AG08395 (cell line): ENCODE data around the gene C2orf69.
"Not testable (repeated sequence)": the region's sequence is repeated elsewhere in the genome, so short reads cannot be mapped to it uniquely, and the experiment has no call there.

Source experiments
- DNase-seq: peaks from one replicate; pipeline ENCODE4 v3.0.0; 2012; ENCODE audit warnings: mixed read lengths, low spot score

Gene C2orf69, protein sequence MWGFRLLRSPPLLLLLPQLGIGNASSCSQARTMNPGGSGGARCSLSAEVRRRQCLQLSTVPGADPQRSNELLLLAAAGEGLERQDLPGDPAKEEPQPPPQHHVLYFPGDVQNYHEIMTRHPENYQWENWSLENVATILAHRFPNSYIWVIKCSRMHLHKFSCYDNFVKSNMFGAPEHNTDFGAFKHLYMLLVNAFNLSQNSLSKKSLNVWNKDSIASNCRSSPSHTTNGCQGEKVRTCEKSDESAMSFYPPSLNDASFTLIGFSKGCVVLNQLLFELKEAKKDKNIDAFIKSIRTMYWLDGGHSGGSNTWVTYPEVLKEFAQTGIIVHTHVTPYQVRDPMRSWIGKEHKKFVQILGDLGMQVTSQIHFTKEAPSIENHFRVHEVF

DNA sequence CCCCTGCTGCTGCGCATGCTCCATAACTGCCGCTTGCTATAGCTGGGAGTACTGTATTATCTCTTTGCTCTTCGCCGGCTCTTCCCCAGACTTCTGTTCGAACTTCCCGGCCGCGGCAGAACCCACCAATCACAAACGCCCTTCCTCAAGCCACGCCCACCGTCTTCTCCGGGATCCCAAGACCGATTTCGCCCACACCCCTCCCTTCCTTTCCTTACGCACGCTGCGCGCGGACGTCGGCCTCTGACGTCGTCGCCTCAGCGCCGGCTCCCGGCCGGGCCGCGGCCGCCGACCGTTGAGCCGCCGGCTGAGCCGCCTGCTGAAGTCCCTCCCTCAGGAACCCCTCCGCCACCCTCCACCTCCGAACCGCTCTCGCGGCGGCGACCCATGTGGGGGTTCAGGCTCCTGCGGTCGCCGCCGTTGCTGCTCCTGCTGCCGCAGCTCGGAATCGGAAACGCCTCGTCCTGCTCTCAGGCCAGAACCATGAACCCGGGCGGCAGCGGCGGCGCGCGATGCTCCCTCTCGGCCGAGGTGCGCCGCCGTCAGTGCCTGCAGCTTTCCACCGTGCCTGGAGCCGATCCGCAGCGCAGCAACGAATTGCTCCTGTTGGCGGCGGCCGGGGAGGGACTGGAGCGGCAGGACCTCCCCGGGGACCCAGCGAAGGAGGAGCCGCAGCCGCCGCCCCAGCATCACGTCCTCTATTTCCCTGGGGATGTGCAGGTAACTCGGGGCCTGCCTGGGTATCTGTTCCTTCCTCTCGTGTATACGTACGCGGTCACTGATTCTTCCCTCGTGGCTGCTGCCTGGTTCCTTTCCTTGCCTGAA is at the start of gene C2orf69:
TSS of gene C2orf69 (plus strand) at position 242 of the 825 bp plus-strand sequence. CDS start at position 388, 146 bp downstream.
- peak; percentile 98 for DNase-seq

DNA sequence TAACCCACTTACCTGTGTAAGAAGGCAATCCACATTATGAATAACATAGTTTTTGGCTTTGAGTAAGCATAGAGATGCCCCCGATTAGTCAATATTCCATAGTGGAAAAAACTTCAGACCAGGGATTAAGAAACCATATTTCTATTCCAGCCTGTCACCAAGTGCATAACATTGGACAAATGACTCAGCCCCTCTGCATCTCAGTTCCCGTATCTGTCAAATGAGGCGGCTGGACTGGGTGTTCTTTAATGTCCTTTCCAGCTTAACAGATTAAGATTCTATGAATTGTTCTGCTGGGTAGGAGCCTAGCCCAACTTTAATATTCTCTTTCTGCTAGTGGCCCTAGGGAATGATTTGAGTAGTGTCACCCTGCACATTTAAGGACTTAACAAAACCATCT is 48.3 kb upstream of the C2orf69 start:
- peak; percentile 3 for DNase-seq

DNA sequence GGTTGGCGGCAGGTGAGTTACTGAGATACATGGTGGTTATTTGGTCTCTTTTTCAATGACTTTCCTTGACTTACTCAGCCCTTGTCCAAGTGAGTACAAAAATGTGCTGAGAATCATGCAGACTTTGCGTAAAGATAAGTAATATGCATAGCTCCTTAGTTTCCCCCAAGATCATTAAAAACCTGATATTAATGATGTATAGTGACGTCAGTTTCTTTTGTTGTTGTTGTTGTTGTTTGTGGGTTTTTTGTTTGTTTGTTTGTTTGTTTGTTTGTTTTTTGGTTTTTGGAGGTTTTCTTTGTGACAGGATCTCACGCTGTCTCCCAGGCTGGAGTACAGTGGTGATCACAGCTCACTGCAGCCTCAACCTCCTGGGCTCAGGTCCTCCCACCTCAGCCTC is 45.2 kb upstream of the C2orf69 start:
- DNase-seq: no peak

DNA sequence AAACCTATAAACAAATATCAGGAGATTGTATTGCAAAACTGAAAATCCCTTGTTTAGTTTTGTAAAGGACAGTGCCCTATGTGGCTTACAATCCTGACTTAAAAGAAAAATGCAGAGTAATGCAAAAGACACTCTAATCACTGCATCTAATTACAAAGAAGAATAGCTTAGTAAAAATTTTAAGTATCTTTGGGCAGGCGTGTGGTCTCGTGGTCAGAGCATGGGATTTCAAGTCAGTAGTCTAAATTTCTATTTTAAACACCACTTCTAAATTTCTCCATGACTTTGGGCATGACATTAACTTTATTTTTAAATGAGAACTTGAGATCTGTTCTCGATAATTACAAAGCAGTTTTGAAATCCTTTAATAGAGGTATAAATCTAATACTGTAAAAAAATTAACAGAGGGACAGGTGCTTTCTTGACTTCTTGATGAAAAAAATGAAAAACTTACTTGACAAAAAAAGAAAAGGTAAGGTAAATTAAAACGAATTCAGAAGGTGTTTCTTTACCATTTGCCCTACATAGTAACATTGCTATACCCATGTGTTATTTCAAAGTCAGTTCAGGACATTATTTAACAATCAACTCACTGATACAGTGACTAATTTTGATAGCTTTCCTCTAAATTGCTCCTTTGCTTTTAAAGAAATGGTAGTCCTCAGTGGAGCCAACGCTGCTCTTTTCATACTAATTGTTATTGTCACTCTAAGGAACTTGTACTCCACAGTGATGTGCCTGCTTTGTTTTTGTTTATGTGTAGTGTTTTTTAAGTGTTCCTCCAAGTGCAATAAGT is 42.5 kb upstream of the C2orf69 start:
- DNase-seq: no peak

DNA sequence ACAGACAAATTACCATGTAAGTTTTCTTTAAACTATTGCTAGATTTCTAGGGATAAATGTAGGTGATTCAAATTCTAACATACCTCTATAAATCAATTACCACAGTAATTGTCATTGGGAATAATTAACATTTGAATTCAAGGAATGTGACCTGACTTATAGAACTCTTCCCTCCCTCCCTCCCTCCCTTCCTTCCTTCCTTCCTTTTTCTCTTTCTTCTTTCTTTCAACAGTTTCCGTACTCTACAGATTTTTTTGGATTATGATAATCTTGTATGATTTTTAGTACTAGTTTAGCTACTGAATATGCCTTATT is 41.9 kb upstream of the C2orf69 start:
- no peak for DNase-seq

DNA sequence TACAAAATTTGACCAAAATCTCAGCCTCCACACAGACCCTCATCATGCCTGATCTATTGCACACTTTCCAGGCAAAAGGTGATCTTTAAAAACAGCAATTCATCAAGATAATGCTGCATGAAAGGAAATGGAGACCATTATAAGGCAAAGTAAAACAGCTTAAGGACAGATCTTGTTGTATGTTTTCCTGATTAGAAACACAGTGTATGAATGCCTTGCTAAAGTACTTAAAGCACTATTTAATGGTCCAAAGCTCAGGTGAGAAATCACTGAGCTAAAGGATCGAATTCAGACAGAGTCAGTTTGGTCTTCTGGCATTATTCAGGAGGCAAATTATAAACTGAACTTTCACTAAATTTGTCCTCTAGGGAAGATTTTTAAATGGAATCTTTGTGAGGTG is 41.4 kb upstream of the C2orf69 start:
- no peak for DNase-seq

DNA sequence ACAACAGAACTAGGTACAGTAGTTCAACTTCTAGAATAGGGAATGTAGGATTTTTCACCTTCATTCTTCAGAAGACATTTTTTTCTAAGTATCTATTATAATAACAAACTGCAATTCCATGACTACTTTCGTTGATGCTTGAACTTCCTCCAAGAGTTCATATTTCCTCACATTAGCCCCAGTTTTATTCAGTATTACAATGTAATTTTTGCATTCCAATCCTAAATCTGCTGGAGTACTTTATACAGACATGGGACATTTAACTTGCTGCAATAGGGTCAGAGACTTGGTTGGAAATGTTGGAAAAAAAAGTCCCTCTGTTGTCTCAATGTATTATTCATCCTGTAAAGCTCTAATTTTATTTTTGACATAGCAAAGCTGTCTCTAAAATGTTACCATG is 40.5 kb upstream of the C2orf69 start:
- no peak for DNase-seq

DNA sequence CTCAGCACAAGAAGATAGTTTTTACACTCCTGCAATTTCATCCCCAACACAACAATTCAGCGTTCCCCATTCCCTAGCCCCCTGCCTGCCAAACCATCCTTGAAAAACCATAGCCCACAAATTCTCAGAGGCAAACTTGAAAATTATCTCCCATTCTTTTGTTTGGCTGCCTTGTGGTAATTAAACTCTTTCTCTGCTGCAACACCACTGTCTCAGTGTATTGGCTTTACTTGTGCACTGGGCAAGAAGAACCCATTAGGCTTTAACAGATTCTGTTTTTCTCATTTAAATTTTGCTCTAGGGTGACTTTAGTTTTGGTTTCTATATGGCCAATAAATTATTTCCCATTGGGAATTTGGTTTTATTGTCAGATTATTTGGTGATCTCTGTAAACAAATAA is 36.9 kb upstream of the C2orf69 start:
- no peak for DNase-seq

DNA sequence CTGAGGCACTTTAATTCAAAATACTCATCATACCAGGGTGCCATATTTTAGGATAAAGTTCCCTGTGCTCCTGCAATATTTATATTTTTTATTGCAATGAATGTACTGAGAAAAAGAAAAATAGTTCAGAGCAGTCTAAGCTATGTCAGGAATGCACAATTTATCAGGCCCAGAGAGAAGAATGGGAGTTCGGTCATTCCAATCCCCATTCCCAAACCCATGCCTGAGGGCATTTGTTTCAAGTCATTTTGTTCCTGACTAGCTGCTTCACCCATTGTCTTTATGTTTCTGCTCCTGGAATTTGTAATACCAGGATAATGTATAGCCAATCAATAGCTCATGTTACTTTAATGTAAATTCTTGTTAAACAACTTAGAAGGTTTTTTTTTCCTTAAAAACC is 35.7 kb upstream of the C2orf69 start:
- DNase-seq: peak; percentile 25

DNA sequence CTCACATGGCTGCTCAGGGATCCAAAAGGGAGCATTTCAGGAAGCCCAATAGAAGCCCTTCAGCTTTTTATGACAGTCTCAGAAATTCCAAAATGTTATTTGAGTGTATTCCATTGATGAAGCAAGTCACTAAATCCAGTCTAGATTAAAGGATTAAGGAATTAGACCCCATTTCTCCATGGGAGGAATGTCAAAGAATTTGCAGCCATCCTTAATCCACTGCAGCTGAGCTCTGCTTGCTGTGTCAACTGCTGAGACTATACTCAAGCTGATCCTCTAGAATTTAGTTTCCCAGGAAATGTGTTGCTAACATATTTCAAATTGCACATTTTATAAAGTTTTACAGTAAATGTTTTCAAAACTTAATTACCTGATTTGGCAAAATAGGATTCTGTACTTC is 28.4 kb upstream of the C2orf69 start:
- DNase-seq: no peak

DNA sequence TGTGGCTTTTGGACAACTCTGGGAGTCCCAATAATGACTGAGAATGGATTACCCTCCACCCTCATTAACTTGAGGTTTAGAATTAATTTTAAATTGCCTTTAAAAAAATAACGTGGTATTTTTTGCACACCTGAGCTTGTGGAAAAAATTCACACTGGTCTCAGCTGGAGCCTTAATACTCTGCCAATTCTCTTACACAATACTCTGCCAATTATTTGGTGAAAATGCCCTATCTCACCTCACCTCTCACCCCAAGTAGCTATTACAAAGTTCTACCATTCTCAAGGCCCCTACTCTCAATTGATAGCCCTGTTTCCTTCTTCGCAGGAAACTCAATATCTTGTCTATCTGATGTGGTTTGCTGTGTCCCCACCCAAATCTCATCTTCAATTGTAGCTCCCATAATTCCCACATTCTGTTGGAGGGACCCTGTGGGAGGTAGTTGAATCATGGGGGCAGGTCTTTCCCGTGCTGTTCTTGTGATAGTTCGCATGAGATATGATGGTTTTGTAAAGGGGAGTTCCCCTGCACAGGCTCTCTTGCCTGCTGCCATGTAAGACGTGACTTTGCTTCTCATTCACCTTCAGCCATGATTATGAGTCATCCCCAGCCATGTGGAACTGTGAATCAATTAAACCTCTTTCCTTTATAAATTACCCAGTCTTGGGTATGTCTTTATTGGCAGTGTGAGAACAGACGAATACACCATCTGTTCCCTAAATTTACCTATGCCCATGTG is 27.4 kb upstream of the C2orf69 start:
- DNase-seq: no peak

DNA sequence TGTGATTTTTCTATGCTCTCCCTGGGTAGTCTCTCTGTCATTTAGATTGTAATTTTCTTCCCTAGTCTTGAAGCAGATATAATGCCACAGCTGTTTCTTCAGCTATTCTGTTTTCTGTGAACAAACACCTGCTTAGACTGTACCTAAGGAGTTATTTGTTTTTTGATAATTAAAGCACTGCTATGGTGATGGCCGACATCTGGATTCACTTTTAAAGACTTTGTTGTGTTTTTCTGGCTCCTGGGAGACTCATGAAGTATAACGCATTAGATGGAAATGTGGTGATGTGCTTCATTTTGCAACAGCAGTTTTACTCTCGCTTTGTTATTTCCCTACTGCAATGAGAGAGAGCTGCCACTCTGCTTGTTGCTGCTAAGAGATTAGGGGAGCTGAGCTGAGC is 15.7 kb upstream of the C2orf69 start:
- DNase-seq: peak; percentile 19

DNA sequence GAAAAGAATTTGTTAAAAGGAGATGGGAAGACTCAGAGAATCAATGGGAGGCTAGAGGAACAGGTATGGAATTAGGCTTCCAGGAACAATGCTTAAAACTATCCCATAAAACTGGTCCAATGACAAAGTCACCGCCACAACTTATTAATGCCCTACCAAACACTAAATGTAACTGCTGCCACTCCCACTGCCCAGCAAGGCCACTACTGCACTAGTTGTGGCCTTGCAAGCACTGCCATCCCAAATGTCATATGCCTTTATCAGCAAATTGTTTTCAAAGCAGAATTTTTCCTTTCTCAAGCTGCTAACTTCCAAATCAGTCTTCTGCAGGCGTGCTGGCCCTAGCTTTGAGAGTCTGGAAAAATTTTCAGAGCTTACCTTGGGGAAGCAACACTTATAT is 14.5 kb upstream of the C2orf69 start:
- DNase-seq: no peak

DNA sequence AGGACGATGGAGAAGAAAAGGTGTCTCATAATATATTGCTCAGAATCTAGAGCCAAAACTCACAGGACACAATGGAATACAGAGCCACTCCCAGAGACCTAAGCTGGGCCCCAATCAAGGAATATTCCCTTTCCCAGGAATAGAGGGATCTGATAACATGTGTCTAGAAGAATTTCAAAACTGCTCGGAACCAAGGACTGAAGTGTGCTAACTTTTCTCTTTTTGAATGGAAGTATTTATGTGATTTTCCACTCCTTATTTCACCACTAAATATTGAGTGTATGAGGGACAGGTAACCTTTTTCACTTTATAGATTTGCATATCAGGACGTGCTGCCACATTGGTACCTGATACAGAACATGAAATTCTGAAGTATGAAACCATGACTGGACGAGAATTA is 9.2 kb upstream of the C2orf69 start:
- DNase-seq: no peak

DNA sequence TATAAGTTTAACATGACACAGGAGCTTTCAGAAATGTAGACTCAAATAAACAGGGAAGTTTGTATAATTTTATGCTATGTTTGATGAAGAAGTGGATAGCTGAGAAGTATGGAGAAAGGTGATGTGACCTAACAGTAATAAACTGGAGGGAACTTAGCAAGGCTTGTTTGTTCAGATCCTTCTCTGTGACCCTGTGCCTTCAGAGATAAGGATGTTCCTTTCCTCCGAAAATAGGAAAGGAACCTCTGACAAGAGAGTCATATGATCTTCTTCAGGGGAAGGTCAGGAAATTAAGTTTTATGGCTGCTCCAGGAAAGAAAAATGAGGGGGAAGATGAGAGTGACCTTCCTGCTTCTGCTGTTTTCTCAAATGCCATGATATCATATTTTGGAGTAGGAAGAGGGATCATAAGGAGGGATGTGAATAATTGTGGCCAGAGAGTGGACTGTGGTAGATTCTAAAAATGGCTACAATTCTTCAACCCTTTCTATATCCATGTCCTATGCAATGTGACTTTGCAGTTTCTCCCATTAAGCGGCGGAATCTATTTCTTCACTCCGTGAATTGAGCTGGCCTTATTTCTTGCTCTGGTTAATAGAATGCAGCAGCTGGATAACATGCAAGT is 8.5 kb upstream of the C2orf69 start:
- no peak for DNase-seq

DNA sequence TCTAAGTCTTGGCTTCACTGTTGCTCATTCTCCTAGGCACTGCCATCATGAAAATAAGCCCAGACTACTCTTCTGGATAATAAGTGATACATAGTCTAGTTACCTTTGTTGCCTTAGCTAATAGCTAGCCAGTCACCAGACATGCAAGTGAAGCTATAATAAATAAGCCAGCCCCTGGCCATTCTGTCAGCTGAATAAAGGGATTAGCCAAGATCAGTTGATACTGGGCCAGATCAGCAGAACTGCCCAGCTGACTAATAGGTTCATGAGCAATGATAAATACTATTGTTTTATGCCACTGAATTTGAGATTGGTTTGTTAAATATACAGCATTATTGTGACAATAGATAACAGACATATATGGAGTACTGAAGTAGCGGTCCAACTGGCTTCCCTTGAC is 8.0 kb upstream of the C2orf69 start:
- no peak for DNase-seq

DNA sequence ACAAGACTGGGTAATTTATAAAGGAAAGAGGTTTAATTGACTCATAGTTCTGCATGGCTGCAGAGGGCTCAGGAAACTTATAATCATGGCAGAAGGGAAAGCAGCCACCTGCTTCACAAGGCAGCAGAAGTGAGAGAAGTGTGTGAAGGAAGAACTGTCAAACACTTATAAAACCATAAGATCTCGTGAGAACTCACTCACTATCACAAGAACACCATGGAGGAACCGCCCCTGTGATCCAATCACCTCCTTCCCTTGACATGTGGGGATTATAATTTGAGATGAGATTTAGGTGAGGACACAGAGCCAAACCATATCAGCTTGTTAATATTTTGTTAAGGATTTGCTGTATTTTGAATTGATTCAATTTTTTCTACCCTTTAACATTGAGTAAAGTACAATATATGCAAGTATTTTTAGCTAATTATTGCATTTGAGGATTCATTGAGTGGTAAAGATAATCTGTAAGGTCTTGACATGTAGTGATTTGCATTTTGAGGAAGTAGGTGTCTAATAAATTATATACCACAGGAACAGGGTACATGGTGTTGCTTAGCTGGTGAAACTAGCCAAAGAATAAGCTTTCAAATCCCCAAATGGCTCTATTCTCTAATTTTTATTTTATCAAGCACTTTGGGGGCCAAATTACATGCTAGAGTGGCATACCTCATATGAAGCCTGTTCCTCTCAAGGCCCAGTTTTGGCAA is 3.9 kb upstream of the C2orf69 start:
- DNase-seq: no peak

DNA sequence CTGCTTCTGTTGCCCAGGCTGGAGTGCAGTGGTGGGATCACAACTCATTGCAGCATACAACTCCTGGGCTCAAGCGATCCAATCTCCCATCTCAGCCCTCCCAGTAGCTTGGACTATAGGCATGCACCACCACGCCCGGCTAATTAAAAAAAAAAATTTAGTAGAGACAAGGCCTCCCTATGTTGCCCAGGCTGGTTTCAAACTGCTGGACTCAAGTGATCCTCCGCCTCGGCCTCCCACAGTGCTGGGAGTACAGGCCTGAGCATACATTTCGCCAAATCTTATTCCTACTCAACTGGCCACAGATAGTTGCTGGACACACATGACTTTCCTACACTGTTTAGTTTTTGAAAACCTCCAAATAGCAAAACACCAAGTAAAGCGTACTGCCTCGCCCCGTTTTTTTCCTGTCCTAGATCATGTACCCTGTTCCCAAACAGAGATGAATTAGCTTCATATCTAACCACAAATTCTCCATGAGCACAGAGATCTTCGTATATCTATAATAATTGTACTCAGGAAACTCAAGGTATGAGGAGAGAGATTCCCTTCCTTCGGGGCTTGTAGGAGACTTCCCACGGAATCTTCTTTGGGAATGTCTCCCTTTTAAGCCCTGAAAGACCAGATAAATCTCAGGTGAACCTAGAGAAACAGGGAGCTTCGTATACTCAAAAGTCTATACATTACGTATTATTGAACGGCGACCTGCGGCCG is 598 bp upstream of the C2orf69 start:
- no peak for DNase-seq

DNA sequence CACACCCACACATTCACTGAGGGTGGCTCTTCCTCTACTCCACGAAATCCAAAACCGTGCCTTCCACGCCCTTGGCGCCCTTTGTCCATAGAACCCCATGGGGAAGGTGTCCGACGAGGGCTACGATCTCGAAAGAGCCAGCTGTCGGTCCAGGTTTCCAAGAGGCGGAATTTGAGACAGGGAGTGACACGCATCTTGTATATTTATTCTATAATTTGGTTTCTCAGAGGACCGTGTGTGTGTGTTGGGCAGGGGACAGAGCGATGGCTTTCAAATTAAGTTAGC is 726 bp downstream of the C2orf69 start:
- DNase-seq: no peak

DNA sequence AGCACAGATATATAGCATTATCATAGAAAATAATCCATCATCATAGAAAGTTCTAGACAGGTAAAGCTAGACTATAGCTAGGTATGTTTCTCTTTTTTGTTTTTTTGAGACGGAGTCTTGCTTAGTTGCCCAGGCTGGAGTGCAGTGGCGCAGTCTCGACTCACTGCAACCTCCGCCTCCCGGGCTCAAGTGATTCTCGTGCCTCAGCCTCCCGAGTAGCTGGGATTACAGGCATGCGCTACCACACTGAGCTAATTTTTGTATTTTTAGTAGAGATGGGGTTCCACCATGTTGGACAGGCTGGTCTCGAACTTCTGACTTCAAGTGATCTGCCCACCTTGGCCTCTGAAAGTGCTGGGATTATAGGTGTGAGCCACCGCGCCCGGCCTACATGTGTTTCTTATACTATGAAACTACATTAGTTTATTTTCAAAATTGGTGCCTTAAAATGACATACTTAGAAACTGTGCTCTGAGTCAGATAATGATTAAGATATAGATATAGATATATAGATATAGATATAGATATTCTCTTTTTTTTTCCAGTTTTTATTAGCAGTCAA is 1.5 kb downstream of the C2orf69 start:
- not testable (repeated sequence) for DNase-seq
